CD4-positive, CD25-positive, alpha-beta regulatory T cell (primary cell): ENCODE measurements around the gene UBE2F. TPM values are rescaled to one million over a fixed set of nuclear protein-coding genes. Genes with fewer than 3 reads are reported as not detected.
A peak's percentile ranks its signal among the peaks of the same experiment; 100 is the strongest.

Experiments used
- ATAC-seq, 2 donors: fragments of 150-1000 bp; cut with Tn5 transposase; one replicate each; pipeline ENCODE4 v1.10.0; 2021; ENCODE audit warnings: low read depth in 2 of 2, moderate number of reproducible peaks in 2 of 2, moderate library complexity in 1 of 2
- DNase-seq, 3 donors: peaks; one replicate each; pipeline versions ENCODE4 v3.0.0 to v3.0.0-alpha.2; 2012 to 2022; ENCODE audit warnings: mixed read lengths in 1 of 3
- H3K27ac ChIP-seq: one replicate; pipeline ENCODE4 v1.7.0; 2013; ENCODE audit warnings: mild to moderate bottlenecking, low read length; ENCODE audit not compliant: insufficient read depth, poor library complexity, severe bottlenecking
- H3K27me3 ChIP-seq: one replicate; pipeline ENCODE4 v1.7.0; 2013; ENCODE audit warnings: low read length; ENCODE audit not compliant: control insufficient read depth, insufficient read depth
- H3K36me3 ChIP-seq: one replicate; pipeline ENCODE4 v1.7.0; 2013; ENCODE audit warnings: mild to moderate bottlenecking, low read length, moderate library complexity; ENCODE audit not compliant: control insufficient read depth, insufficient read depth
- H3K4me1 ChIP-seq: 2 replicates; pipeline ENCODE4 v1.7.0; 2013; ENCODE audit warnings: mild to moderate bottlenecking, low read length; ENCODE audit not compliant: insufficient read depth, control insufficient read depth, poor library complexity, severe bottlenecking
- H3K4me3 ChIP-seq: one replicate; pipeline ENCODE4 v1.7.0; 2013; ENCODE audit warnings: low read depth, mild to moderate bottlenecking, low read length, moderate library complexity
- H3K9me3 ChIP-seq, 2 experiments: 1 replicate in 1 of 2; 2 replicates in 1 of 2; pipeline ENCODE4 v1.7.0; 2013; ENCODE audit warnings: low read length in 2 of 2, mild to moderate bottlenecking in 1 of 2, moderate library complexity in 1 of 2; ENCODE audit not compliant: control insufficient read depth in 2 of 2
- H3K27ac Mint-ChIP-seq, 3 donors: one replicate each; pipeline ENCODE4 v1.8.0; 2020 to 2022; ENCODE audit warnings: mild to moderate bottlenecking in 3 of 3, mixed read lengths in 3 of 3, moderate library complexity in 2 of 3
- H3K27me3 Mint-ChIP-seq: one replicate; pipeline ENCODE4 v1.8.0; 2022; ENCODE audit warnings: mild to moderate bottlenecking, mixed read lengths
- H3K36me3 Mint-ChIP-seq: one replicate; pipeline ENCODE4 v1.8.0; 2020; ENCODE audit warnings: mixed read lengths
- H3K4me1 Mint-ChIP-seq, 4 donors: one replicate each; pipeline ENCODE4 v1.8.0; 2020 to 2022; ENCODE audit warnings: mixed read lengths in 4 of 4, mild to moderate bottlenecking in 1 of 4
- H3K4me3 Mint-ChIP-seq, 4 donors: one replicate each; pipeline ENCODE4 v1.8.0; 2020 to 2022; ENCODE audit warnings: mild to moderate bottlenecking in 4 of 4, mixed read lengths in 4 of 4, moderate library complexity in 3 of 4
- H3K9me3 Mint-ChIP-seq, 7 donors: one replicate each; pipeline ENCODE4 v1.8.0; 2020 to 2022; ENCODE audit warnings: mixed read lengths in 7 of 7, mild to moderate bottlenecking in 3 of 7, moderate library complexity in 2 of 7
- polyA plus RNA-seq, 4 donors: library from polyadenylated mRNA; unstranded; fragments of 300-500 nt; fragmentation: Illumina TruSeq; gene quantifications; one replicate each; pipeline ENCODE4 v1.2.3, GENCODE V29; 2021
- total RNA-seq: library from RNA; stranded (reverse); gene quantifications from one replicate; pipeline ENCODE4 v1.2.3, GENCODE V29; 2022

Gene UBE2F
- total and polyA plus RNA-seq, 5 donors from 2014 or later = 44.3 to 137 (median 105) TPM

DNA sequence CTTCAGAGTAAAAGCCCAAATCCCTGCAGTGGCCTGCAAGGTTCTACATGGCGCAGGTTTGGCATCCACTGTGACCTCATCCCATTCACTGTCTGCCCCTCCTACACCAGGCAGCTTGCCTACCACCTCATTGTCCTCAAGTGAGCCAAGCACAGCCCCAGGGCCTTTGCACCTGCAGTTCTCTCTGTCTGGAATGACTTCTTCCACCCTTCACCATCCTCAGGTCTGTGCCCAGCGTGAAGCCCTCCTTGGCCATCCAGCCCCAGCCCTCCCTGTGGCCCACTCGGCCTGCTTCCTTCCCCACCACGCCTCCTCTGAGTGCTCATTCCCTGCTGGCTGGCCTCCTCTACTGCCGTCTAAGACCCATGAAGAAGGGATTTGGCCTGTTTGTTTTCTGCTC, 32.6 kb upstream of the UBE2F start:
- ATAC-seq (no peak), DNase-seq (no peak)
- Mint-ChIP-seq H3K36me3 (no peaks in the 10 kb centered on the region), H3K27ac (peak overlapping the region in 2 of 3 donors; percentile 45 to 60), H3K4me1 (peaks cover 2 to 18% (median 7%) of the 10 kb centered on the region in 4 donors), H3K4me3 (no peak overlapping the region), H3K9me3 (peaks cover 0 to 6% (median 0%) of the 10 kb centered on the region in 7 donors), H3K27me3 (no peaks in the 10 kb centered on the region)
- no peaks in the 10 kb centered on the region for H3K27me3 ChIP-seq
- no peak overlapping the region for H3K4me3 ChIP-seq
- no peaks in the 10 kb centered on the region for H3K4me1 ChIP-seq
- H3K27ac ChIP-seq = no peak overlapping the region
- no peaks in the 10 kb centered on the region for H3K36me3 ChIP-seq
- no peaks in the 10 kb centered on the region for H3K9me3 ChIP-seq

- Mint-ChIP-seq H3K36me3 (no peaks in the 10 kb centered on the region), H3K4me3 (no peak overlapping the region), H3K4me1 (peaks cover 13 to 30% (median 16%) of the 10 kb centered on the region in 4 donors), H3K27ac (no peak overlapping the region), H3K9me3 (peaks cover 0 to 7% (median 3%) of the 10 kb centered on the region in 7 donors), H3K27me3 (no peaks in the 10 kb centered on the region)
- no peaks in the 10 kb centered on the region for H3K36me3 ChIP-seq
- no peak overlapping the region for H3K27ac ChIP-seq
- H3K27me3 ChIP-seq = no peaks in the 10 kb centered on the region
- no peak overlapping the region for H3K4me3 ChIP-seq
- peaks cover 0 to 4% of the 10 kb centered on the region in 2 experiments for H3K9me3 ChIP-seq
- ATAC-seq = no peak
- peaks cover 6% of the 10 kb centered on the region for H3K4me1 ChIP-seq
- DNase-seq = no peak
Measured at GRCh38 chr2:237935740-237936452, 30.9 kb upstream of the UBE2F start.

DNA sequence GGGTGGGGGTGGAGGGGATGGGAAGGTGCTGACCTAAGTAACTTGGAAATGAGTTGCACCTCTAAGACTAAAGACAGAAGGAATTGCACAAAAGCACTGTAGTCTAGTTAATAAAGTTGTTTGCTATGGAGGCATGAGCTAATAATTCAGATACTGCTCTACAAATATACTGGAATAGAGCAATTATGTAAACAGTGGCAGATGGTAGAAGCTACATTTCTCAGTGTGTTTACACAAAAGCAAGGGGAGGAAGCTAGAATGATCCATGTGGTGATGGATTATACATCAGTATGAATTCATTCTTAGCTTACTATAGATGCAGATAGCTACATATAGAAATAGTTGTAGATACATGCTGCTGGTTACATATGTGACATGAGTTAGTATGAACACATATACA, 27.6 kb upstream of the UBE2F start:
- Mint-ChIP-seq H3K4me3 (peak overlapping the region in 3 of 4 donors; percentile 4 to 55 (median 17)), H3K27me3 (no peaks in the 10 kb centered on the region), H3K4me1 (peaks cover 32 to 58% (median 34%) of the 10 kb centered on the region in 4 donors), H3K9me3 (peaks cover 3 to 11% (median 5%) of the 10 kb centered on the region in 7 donors), H3K27ac (no peak overlapping the region), H3K36me3 (no peaks in the 10 kb centered on the region)
- no peak for DNase-seq
- H3K4me3 ChIP-seq = no peak overlapping the region
- H3K27ac ChIP-seq = no peak overlapping the region
- no peak for ATAC-seq
- H3K9me3 ChIP-seq = peaks cover 0 to 17% of the 10 kb centered on the region in 2 experiments
- H3K4me1 ChIP-seq = peaks cover 37% of the 10 kb centered on the region
- no peaks in the 10 kb centered on the region for H3K27me3 ChIP-seq
- no peaks in the 10 kb centered on the region for H3K36me3 ChIP-seq

- H3K9me3 Mint-ChIP-seq = peaks cover 3 to 16% (median 9%) of the 10 kb centered on the region in 7 donors
- peak overlapping the region; percentile 61 for H3K27ac ChIP-seq
- H3K4me3 Mint-ChIP-seq = peak overlapping the region in 1 of 4 donors; percentile 41
- H3K27ac Mint-ChIP-seq = peak overlapping the region; percentile 35 to 84 (median 83)
- H3K4me1 Mint-ChIP-seq = peaks cover 25 to 67% (median 34%) of the 10 kb centered on the region in 4 donors
- no peak for ATAC-seq
- H3K9me3 ChIP-seq = peaks cover 0 to 24% of the 10 kb centered on the region in 2 experiments
- H3K36me3 Mint-ChIP-seq = peaks cover 3% of the 10 kb centered on the region
- no peak overlapping the region for H3K4me3 ChIP-seq
- H3K36me3 ChIP-seq = no peaks in the 10 kb centered on the region
- H3K4me1 ChIP-seq = peaks cover 46% of the 10 kb centered on the region
- no peaks in the 10 kb centered on the region for H3K27me3 ChIP-seq
- H3K27me3 Mint-ChIP-seq = no peaks in the 10 kb centered on the region
- no peak for DNase-seq
Measured at GRCh38 chr2:237940828-237941227, 26.0 kb upstream of the UBE2F start.

DNA sequence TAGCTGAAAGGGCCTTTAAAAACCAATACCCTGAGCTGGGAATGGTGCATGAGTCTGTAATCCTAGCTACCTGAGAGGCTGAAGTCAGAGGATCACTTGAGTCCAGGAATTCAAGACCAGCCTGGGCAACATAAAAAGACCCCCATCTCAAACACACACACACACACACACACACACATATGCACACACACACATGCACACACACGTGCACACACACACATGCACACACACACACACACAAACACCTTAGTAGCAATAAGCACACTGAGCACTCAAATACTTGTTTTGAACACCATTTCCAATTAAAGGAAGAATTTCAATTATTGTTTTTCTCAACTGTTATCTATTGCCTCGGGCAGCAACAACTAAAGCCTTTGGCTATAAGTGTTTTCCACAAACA, 25.6 kb upstream of the UBE2F start:
- Histone ChIP-seq H3K9me3 (peaks cover 0 to 24% of the 10 kb centered on the region in 2 experiments), H3K27ac (peak overlapping the region; percentile 61), H3K27me3 (no peaks in the 10 kb centered on the region), H3K4me3 (peak overlapping the region; percentile 66), H3K4me1 (peaks cover 46% of the 10 kb centered on the region), H3K36me3 (no peaks in the 10 kb centered on the region)
- peaks cover 3% of the 10 kb centered on the region for H3K36me3 Mint-ChIP-seq
- peaks cover 3 to 21% (median 9%) of the 10 kb centered on the region in 7 donors for H3K9me3 Mint-ChIP-seq
- H3K4me3 Mint-ChIP-seq = peak overlapping the region in 3 of 4 donors; percentile 41 to 75 (median 73)
- ATAC-seq = no peak
- no peak for DNase-seq
- H3K27ac Mint-ChIP-seq = peak overlapping the region; percentile 35 to 84 (median 83)
- H3K4me1 Mint-ChIP-seq = peaks cover 23 to 68% (median 35%) of the 10 kb centered on the region in 4 donors
- no peaks in the 10 kb centered on the region for H3K27me3 Mint-ChIP-seq

- Mint-ChIP-seq H3K27ac (peak overlapping the region; percentile 83 to 96 (median 84)), H3K4me3 (peak overlapping the region; percentile 39 to 75 (median 72)), H3K4me1 (peaks cover 23 to 78% (median 38%) of the 10 kb centered on the region in 4 donors), H3K9me3 (peaks cover 3 to 26% (median 9%) of the 10 kb centered on the region in 7 donors), H3K36me3 (peaks cover 3% of the 10 kb centered on the region), H3K27me3 (peaks cover 6% of the 10 kb centered on the region)
- ATAC-seq (no peak), DNase-seq (peak in 1 of 3 donors; percentile 45)
- peak overlapping the region; percentile 66 for H3K4me3 ChIP-seq
- H3K27me3 ChIP-seq = no peaks in the 10 kb centered on the region
- peaks cover 4 to 24% of the 10 kb centered on the region in 2 experiments for H3K9me3 ChIP-seq
- H3K4me1 ChIP-seq = peaks cover 46% of the 10 kb centered on the region
- peak overlapping the region; percentile 61 for H3K27ac ChIP-seq
- H3K36me3 ChIP-seq = no peaks in the 10 kb centered on the region
Measured at GRCh38 chr2:237942513-237942899, 24.3 kb upstream of the UBE2F start.

- Histone ChIP-seq H3K4me1 (peaks cover 46% of the 10 kb centered on the region), H3K27ac (no peak overlapping the region), H3K36me3 (no peaks in the 10 kb centered on the region), H3K27me3 (no peaks in the 10 kb centered on the region), H3K4me3 (no peak overlapping the region), H3K9me3 (peaks cover 4 to 24% of the 10 kb centered on the region in 2 experiments)
- Mint-ChIP-seq H3K27ac (peak overlapping the region; percentile 83 to 96 (median 84)), H3K36me3 (peaks cover 3% of the 10 kb centered on the region), H3K4me1 (peaks cover 23 to 81% (median 38%) of the 10 kb centered on the region in 4 donors), H3K4me3 (peak overlapping the region in 3 of 4 donors; percentile 30 to 75 (median 73)), H3K9me3 (peaks cover 3 to 26% (median 9%) of the 10 kb centered on the region in 7 donors), H3K27me3 (peaks cover 11% of the 10 kb centered on the region)
- ATAC-seq = no peak
- no peak for DNase-seq
Measured at GRCh38 chr2:237943395-237944094, 23.3 kb upstream of the UBE2F start.
